HG02642 (cell line): ENCODE data around the gene ZNF503.
"Not testable (repeated sequence)": the region's sequence is repeated elsewhere in the genome, so short reads cannot be mapped to it uniquely, and the experiment has no call there.

ENCODE experiments used
- ATAC-seq: cut with Tn5 transposase; IDR thresholded peaks from one replicate; pipeline ENCODE4 v1.9.1; 2021; ENCODE audit warnings: mild to moderate bottlenecking; ENCODE audit not compliant: unreplicated experiment, poor library complexity

Gene ZNF503

GRCh38 chr10:75395932-75396630 lies 5.5 kb downstream of the ZNF503 start:
- no peak for ATAC-seq

DNA sequence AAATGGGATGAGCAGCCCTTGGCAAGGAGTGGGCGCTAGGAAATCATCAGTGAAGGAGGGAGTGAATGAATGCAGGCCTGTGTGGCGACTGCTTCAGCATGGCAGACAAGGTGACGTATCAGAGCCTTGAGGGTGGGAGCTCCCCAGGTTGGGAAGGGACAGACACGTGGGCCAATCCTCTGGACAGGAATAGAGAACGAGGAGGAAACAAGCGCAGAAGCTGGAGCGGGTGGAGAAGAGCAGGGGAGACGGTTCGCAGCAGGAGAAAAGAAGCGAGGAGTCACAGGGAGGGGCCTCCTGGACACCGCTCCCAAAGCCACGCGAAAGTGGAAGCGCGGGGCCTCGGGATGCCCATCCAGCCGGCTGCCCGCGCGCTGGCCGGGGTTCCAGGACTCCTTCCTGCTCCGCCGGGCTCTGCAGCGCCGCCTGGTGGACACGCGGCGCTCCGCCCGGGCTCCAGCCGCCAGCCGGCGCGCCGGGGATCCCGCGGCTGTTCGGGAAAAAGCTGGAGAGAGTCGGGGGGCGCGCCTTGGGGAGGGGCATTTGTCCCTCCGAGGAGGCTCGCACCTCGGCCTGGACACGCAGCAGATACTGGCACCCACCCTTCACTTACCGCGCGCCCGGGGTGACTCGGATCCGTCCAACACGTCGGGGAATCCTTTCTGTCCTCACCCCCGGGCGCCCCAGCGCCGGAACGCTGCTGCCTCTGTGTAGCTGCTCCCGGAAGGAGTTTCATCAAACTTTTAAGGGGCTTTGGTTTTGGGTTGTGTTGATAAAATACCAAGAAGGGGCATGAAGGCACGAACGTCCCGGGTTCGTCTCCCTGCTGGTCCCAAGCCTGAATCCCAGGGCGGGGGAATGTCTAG lies 6.3 kb downstream of the ZNF503 start:
- ATAC-seq, result no peak

DNA sequence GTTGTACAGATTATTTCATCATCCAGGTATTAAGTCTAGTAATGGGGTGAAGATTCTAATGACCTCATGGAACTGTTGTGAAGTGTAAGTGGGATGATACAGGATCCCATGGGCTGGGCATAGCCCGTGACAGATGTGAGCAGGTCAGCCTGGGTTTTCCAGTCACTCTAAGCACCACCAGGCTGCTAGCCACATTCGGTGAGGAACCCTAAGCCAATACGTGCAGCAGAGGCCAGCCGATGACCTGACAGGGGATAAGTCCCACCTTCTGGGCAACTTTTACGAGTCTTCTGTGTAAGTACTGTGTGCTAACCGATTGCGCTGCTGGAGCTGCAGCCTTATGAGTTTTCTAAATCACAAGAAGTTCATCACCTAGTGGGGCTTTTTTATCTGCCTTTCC lies 7.3 kb downstream of the ZNF503 start:
- no peak for ATAC-seq

DNA sequence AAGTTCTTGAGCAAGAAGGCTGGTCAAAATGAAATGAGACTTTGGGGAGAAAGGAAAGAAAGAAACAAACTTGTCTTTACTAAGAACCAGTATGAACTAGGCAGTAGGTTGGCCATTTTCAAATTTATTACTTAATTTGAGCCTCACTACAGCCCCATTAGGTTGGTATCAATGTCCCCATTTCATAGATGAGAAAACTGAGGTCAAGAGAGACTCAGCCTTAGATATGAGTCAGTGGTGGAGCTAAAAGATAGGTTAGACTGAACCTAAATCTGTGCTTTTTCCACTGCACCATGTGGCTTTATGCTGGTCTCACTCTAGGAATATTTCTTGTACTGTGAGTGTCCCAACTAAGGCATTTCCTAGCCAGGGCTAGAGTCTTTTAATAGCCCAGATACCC lies 8.8 kb downstream of the ZNF503 start:
- no peak for ATAC-seq

GRCh38 chr10:75392271-75392670 lies 9.3 kb downstream of the ZNF503 start:
- ATAC-seq, result no peak

DNA sequence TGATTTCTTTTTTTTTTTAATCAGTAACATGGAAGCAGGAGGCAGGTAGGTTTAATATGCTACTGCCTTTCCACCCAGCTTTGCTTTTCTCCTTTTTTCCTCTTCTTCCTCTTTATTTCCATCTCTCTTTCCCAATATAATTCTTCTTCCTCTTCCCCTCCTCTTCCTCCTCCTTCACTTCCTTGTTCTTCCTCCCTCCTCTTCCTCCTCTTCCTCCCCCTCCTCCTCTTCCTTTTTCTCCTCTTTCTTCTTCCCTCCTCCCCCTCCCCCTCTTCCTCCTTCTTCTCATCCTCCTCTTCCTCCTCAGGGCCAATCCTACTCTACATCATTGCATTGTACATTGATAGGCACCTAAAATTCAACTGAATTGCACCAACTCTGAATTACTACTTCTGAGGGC lies 11.4 kb downstream of the ZNF503 start:
- no peak for ATAC-seq

DNA sequence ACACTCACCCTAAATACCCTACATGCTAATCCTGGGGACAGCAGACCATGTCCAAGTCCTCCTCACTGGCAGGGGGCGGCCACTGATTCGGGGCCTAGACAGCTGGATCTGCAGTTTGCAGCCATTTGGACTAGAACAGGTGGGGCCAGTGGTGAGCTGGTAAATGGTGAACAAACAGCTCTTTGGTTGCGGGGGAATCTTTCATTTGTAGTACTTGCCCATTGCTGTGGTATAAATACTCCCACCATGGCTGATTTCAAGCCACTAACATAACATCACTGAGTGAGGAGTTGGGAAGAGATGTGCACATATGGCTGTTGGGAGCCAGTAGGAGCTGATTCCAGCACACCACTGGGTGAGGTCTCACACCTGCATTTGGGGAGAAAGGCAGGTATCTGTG lies 13.5 kb downstream of the ZNF503 start:
- ATAC-seq, result no peak

- no peak for ATAC-seq
Measured at GRCh38 chr10:75386128-75386527, 15.4 kb downstream of the ZNF503 start.

- no peak for ATAC-seq
Measured at GRCh38 chr10:75379817-75380216, 21.7 kb downstream of the ZNF503 start.

DNA sequence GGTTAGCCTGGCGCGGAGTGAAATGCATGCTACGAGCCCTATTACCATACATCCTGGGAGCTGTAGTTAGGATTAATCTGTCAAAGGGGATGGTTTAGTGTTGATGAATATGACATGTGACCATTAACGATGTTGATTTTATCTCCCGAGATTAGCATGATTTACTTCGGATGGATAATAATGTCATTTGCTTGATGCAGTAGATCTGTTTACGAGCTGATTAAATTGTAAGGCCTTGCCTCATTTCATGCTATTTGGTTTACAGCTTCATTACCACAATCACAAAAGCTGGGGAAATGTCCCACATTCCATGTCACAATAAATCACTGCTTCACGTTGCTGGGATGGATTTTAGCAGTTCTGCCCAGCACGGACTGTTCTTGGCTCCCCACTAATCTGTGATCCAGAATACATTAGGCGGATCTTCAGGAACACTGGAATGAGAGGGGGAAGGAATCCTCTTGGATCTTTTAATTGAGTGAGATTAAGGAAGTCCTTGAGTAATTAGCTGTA lies 22.3 kb downstream of the ZNF503 start:
- ATAC-seq, result no peak

DNA sequence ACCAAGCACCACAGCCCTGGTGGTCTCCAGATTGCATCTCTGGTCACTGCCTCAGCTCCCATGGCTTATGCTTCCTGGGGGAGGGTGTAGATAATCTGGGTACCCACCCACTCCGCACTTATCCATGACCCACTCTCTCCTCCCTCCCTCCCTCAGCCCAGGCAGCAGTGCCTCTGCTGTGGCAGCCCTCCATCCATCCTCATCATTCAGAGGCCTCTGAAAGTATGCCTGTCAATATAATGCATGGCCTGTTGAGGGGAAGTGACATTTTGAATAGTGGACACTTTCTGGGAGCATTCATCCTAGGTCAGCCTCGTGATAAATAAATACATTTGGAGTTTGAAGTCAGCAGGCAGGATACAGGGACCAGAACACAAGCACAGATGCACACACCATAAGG lies 23.2 kb downstream of the ZNF503 start:
- no peak for ATAC-seq

- ATAC-seq, result no peak
Measured at GRCh38 chr10:75377869-75378268, 23.7 kb downstream of the ZNF503 start.

DNA sequence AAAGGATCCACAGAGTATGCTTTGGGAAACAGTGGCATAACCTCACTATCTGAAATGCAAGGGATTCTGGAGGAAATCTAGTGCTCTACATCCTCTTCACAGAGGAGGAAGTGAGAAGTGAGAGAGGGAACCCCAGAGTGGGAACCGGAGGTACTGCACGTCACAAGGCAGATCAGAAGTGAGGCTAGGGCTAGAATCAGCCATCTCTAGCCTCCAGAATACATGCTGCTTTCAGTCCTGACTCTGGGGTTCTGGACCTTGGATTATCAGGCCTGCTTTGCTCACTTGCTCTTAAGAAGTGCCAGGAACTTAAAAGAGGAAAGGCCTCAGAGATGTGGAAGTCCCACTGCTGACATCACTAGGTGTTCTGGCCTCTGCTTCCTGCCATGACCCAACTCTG lies 25.7 kb downstream of the ZNF503 start:
- peak; percentile 75 for ATAC-seq

DNA sequence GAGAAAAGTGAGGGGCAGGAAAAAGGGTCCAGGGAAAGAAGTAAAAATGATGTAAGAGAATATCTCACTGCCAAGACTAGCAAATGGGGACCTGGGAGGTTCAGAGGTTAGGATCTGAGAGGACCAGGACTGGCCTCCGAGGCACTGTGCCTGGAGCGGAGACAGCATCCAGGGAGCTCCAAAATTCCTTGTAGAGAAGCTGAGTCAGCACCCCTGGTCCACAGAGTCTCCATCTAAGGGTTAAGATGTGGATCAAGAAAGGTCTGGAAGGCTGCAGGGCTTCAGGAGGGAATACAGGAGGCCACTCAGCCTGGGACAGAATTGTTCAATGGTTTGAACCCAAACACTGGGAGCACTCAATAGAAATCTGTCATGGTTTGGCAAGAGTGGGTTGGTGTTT lies 30.6 kb downstream of the ZNF503 start:
- no peak for ATAC-seq

DNA sequence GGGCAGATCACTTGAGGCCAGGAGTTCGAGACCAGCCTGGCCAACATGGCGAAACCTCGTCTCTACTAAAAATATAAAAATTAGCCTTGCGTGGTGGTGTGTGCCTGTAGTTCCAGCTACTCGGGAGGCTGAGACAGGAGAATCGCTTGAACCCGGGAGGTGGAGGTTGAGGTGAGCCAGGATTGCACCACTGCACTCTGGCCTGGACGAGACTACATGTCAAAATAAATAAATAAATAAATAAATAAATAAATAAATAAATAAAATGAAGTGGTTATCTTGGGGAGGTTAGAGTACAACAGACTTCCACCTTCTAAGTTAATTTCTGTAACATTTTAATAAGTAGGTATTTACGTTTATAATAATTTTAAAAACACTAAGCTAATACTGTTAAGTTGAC lies 31.7 kb downstream of the ZNF503 start:
- not testable (repeated sequence) for ATAC-seq

GRCh38 chr10:75367901-75368300 lies 33.7 kb downstream of the ZNF503 start:
- ATAC-seq, result no peak

GRCh38 chr10:75367021-75367487 lies 34.5 kb downstream of the ZNF503 start:
- no peak for ATAC-seq

DNA sequence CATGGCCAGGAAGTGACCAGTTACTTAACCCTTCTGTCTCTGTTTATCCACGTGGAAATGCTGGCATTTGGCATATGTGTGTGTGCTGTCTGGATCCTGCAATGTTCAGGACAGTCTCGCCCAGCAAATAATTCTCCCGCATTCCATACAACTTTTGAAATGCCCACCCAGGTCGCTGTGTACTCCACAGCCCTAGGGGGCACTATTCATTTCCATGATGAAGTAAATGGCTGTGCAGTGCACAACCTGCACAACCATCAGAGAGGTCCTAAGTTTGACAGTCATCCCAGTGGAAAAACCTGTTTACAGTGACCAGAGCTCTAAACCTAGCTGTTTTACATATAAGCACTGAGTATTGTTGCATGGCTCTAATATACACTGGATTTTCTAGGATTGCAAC lies 38.1 kb downstream of the ZNF503 start:
- no peak for ATAC-seq

GRCh38 chr10:75359876-75360275 lies 41.7 kb downstream of the ZNF503 start:
- not testable (repeated sequence) for ATAC-seq

GRCh38 chr10:75358835-75359421 lies 42.6 kb downstream of the ZNF503 start:
- ATAC-seq, result no peak

DNA sequence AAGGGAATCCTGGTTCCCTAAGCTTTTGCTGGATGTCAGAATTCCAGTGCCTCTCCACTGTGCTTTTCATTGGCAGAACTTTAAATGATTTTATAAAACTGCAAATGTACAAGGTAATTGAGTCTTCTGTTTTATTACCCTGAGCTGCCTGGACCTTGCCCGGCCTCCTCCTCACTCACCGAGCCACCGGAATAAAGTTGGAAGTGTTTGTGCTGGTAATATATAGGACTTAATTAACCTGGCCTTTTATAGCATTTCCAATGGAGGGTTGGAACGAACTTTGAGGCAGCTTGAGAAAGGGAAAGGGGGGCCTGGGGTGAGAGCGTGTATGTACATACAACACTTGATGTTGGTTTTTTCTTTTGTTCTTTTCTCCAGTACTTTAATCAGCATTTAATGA lies 43.4 kb downstream of the ZNF503 start:
- ATAC-seq, result no peak
